Measurements from ENCODE around the gene IFNL1.

DNA sequence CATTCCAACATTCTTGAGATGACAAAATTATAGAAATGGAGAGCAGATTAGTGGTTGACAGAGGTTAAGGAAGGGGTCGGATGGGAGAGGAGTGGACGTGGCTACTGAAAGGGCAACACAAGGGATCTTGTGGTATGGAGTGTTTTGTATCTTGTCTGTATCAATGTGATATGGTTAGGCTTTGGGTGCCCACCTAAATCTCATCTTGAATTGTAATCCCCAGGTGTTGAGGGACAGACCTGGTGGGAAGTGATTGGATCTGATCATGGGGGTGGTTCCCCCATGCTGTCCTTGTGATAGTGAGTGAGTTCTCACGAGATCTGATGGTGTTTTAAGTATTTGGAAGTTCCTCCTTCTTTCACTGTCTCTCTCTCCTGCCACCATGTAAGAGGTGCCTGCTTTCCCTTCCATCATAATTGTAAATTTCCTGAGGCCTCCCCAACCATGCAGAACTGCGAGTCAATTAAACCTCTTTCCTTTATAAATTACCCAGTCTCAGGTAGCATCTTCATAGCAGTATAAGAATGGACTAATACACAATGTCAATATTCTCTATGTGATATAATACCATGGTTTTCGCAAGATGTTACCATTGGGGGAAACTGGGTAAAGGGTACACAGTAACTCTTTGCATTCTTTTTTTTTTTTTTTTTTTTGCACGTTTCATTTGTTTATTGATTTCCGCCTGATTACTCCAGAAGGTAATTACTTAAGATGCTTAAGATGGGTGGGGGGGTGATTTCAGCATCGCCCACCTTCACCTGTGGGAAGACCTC is 42.6 kb upstream of the IFNL1 start:
- TF ChIP-seq EZH2 (IDR thresholded peaks at IDR 0.05; ENCODE audit: borderline replicate concordance, insufficient read depth, low read depth, low read length, poor library complexity, severe bottlenecking) (no peak), CTCF (IDR thresholded peaks at IDR 0.05) (no peak)

All from B cell (primary cell).